HCT116 (cell line): Measurements from ENCODE around the gene CCDC40. TPM values are rescaled to one million over a fixed set of nuclear protein-coding genes. Genes with fewer than 3 reads are reported as not detected.

Experiments used
- ATAC-seq: fragments of 200-7000 bp; cut with Tn5 transposase; 2 replicates; pipeline ENCODE4 v1.9.1; 2020; ENCODE audit warnings: mild to moderate bottlenecking, moderate library complexity
- BruUV-seq: library from RNA; stranded (reverse); fragments of 400-500 nt; replicated peaks from 2 replicates; lab custom pipeline; 2021; lab: Mats Ljungman, UMichigan
- CTCF ChIA-PET: fragments of 300-600 bp; sonication (Branson Sonifier 250); formaldehyde crosslinking; loops from one replicate; lab custom pipeline; 2021; ENCODE audit warnings: antibody characterized with exemption; lab: Charles Lee
- POLR2A ChIA-PET: fragments of 300-600, 350-600 bp; sonication (Branson Sonifier 250); formaldehyde crosslinking; loops from one replicate; lab custom pipeline; 2021; ENCODE audit warnings: antibody characterized with exemption; lab: Charles Lee
- RAD21 ChIA-PET, 2 experiments: fragments of 300-600 bp; sonication (Branson Sonifier 250); formaldehyde crosslinking; loops; one replicate each; lab custom pipeline; 2023; ENCODE audit warnings: low total read pairs in 2 of 2; ENCODE audit not compliant: uncharacterized antibody in 2 of 2, unreplicated experiment in 2 of 2, low non-redundant PET in 1 of 2; lab: Charles Lee
- DNase-seq: peaks from one replicate; pipeline ENCODE4 v3.0.0-alpha.2; 2010; ENCODE audit warnings: low read depth, low spot score
- H2AFZ ChIP-seq: fragments of 200-600 bp; shearing (Covaris generic), sonication (generic); 2 replicates; pipeline ENCODE4 v1.6.1; 2017; ENCODE audit warnings: low read depth, mixed run types, mixed read lengths, antibody characterized with exemption, low read length; ENCODE audit not compliant: poor library complexity, severe bottlenecking
- H3K27ac ChIP-seq: 2 replicates; pipeline ENCODE4 v1.5.1; 2012; ENCODE audit warnings: low read depth, low read length
- H3K27me3 ChIP-seq: fragments of 200-600 bp; sonication (generic); 2 replicates; pipeline ENCODE4 v1.6.1; 2016; ENCODE audit warnings: mixed run types, low read length, mixed read lengths; ENCODE audit not compliant: insufficient read depth
- H3K36me3 ChIP-seq, 2 experiments: fragments of 200-500 bp in 1 of 2; fragments of 200-600 bp in 1 of 2; sonication (Bioruptor generic) in 1 of 2; sonication (generic) in 1 of 2; 2 replicates each; pipeline versions ENCODE4 v1.5.1 to v1.6.1; 2014 to 2016; ENCODE audit warnings: low read length in 2 of 2, inconsistent platforms in 1 of 2, mixed read lengths in 1 of 2, mixed run types in 1 of 2; ENCODE audit not compliant: insufficient read depth in 2 of 2, control insufficient read depth in 1 of 2
- H3K4me1 ChIP-seq, 2 experiments: fragments of 200-600 bp in 1 of 2; sonication (generic) in 1 of 2; 2 replicates each; pipeline versions ENCODE4 v1.5.1 to v1.6.1; 2012 to 2017; ENCODE audit warnings: low read length in 2 of 2, inconsistent platforms in 1 of 2, mild to moderate bottlenecking in 1 of 2, mixed read lengths in 1 of 2, mixed run types in 1 of 2, moderate library complexity in 1 of 2; ENCODE audit not compliant: insufficient read depth in 2 of 2, control insufficient read depth in 1 of 2
- H3K4me2 ChIP-seq: fragments of 200-600 bp; sonication (generic); 2 replicates; pipeline ENCODE4 v1.6.1; 2017; ENCODE audit warnings: mixed run types, low read length, mixed read lengths
- H3K4me3 ChIP-seq, 2 experiments: fragments of 200-600 bp in 1 of 2; sonication (generic) in 1 of 2; replicated peaks in 1 of 2; 2 replicates each; pipeline ENCODE4 v1.5.1; 2011 to 2016; ENCODE audit warnings: low read length in 2 of 2, control low read depth in 1 of 2, low read depth in 1 of 2, mild to moderate bottlenecking in 1 of 2, mixed read lengths in 1 of 2, mixed run types in 1 of 2
- H3K79me2 ChIP-seq: fragments of 200-600 bp; sonication (generic); 2 replicates; pipeline ENCODE4 v1.6.1; 2017; ENCODE audit warnings: mild to moderate bottlenecking, mixed run types, low read length, moderate library complexity, mixed read lengths; ENCODE audit not compliant: insufficient read depth
- H3K9ac ChIP-seq: fragments of 200-600 bp; sonication (generic); 2 replicates; pipeline ENCODE4 v1.6.1; 2016; ENCODE audit warnings: low read length, mixed read lengths
- H3K9me2 ChIP-seq: fragments of 200-600 bp; sonication (generic), shearing (Covaris generic); 2 replicates; pipeline ENCODE4 v1.6.1; 2017; ENCODE audit warnings: mixed run types, mild to moderate bottlenecking, moderate library complexity; ENCODE audit not compliant: insufficient read depth
- H3K9me3 ChIP-seq, 2 experiments: fragments of 200-500 bp in 1 of 2; fragments of 200-600 bp in 1 of 2; sonication (Bioruptor generic) in 1 of 2; sonication (generic) in 1 of 2; 2 replicates each; pipeline ENCODE4 v1.6.1; 2014 to 2017; ENCODE audit warnings: low read length in 2 of 2, mixed read lengths in 2 of 2, inconsistent platforms in 1 of 2, low read depth in 1 of 2, mild to moderate bottlenecking in 1 of 2, mixed run types in 1 of 2, moderate library complexity in 1 of 2; ENCODE audit not compliant: control insufficient read depth in 1 of 2, insufficient read depth in 1 of 2
- H4K20me1 ChIP-seq: fragments of 200-600 bp; sonication (generic), shearing (Covaris generic); 2 replicates; pipeline ENCODE4 v1.6.1; 2017; ENCODE audit warnings: mixed run types, mild to moderate bottlenecking, moderate library complexity; ENCODE audit not compliant: insufficient read depth
- ATF3 ChIP-seq: IDR thresholded peaks from 2 replicates; pipeline ENCODE4 v1.6.1; 2012
- CBX3 ChIP-seq: IDR thresholded peaks from 2 replicates; pipeline ENCODE4 v1.6.1; 2012; ENCODE audit warnings: low read depth
- CEBPB ChIP-seq: IDR thresholded peaks from 2 replicates; pipeline ENCODE4 v1.6.1; 2012; ENCODE audit warnings: low read depth
- CTCF ChIP-seq, 3 experiments: fragments of 200-600 bp in 1 of 3; sonication (generic) in 1 of 3; IDR thresholded peaks in 2 of 3; conservative IDR thresholded peaks in 1 of 3; 2 replicates each; pipeline ENCODE4 v1.5.1; 2012 to 2017; ENCODE audit warnings: low read depth in 2 of 3, low read length in 2 of 3, antibody characterized with exemption in 1 of 3, borderline replicate concordance in 1 of 3, control low read depth in 1 of 3, mild to moderate bottlenecking in 1 of 3, mixed read lengths in 1 of 3, mixed run types in 1 of 3, moderate library complexity in 1 of 3; ENCODE audit not compliant: insufficient read depth in 1 of 3
- EGR1 ChIP-seq: IDR thresholded peaks from 2 replicates; pipeline ENCODE4 v1.6.1; 2012; ENCODE audit warnings: low read depth
- ELF1 ChIP-seq: IDR thresholded peaks from 2 replicates; pipeline ENCODE4 v1.6.1; 2012; ENCODE audit warnings: low read depth, borderline replicate concordance
- EZH2 ChIP-seq: fragments of 200-600 bp; sonication (generic); IDR thresholded peaks from 2 replicates; pipeline ENCODE4 v1.6.1; 2017; ENCODE audit warnings: antibody characterized with exemption, mixed run types
- EZH2phosphoT487 ChIP-seq: fragments of 200-600 bp; IDR thresholded peaks from 2 replicates; pipeline ENCODE4 v1.6.1; 2018; ENCODE audit warnings: antibody characterized with exemption, borderline replicate concordance
- FOSL1 ChIP-seq: IDR thresholded peaks from 2 replicates; pipeline ENCODE4 v1.6.1; 2012; ENCODE audit warnings: low read depth
- MAX ChIP-seq: IDR thresholded peaks from 2 replicates; pipeline ENCODE4 v1.6.1; 2012
- POLR2A ChIP-seq: IDR thresholded peaks from 2 replicates; pipeline ENCODE4 v1.7.0; 2011; ENCODE audit warnings: borderline replicate concordance; ENCODE audit not compliant: insufficient read depth, insufficient read length; ENCODE audit errors: extremely low read depth
- RAD21 ChIP-seq: IDR thresholded peaks from 2 replicates; pipeline ENCODE4 v1.6.1; 2012; ENCODE audit warnings: low read depth, mild to moderate bottlenecking
- REST ChIP-seq: IDR thresholded peaks from 2 replicates; pipeline ENCODE4 v1.6.1; 2012; ENCODE audit warnings: low read depth
- SIN3A ChIP-seq: IDR thresholded peaks from 2 replicates; pipeline ENCODE4 v1.6.1; 2012; ENCODE audit warnings: low read depth
- SP1 ChIP-seq: IDR thresholded peaks from 2 replicates; pipeline ENCODE4 v1.6.1; 2012; ENCODE audit warnings: low read depth
- SRF ChIP-seq: IDR thresholded peaks from 2 replicates; pipeline ENCODE4 v1.6.1; 2012; ENCODE audit warnings: low read depth
- TCF7L2 ChIP-seq: IDR thresholded peaks from 2 replicates; pipeline ENCODE4 v1.7.0; 2011; ENCODE audit warnings: borderline replicate concordance, inconsistent platforms; ENCODE audit not compliant: insufficient read depth, insufficient read length; ENCODE audit errors: extremely low read depth
- YY1 ChIP-seq: IDR thresholded peaks from 2 replicates; pipeline ENCODE4 v1.6.1; 2011; ENCODE audit warnings: low read length, low read depth, moderate library complexity, mild to moderate bottlenecking; ENCODE audit not compliant: insufficient replicate concordance; ENCODE audit errors: extremely low read depth
- ZFX ChIP-seq: fragments of 450-650 bp; IDR thresholded peaks from 2 replicates; pipeline ENCODE4 v1.6.1; 2017
- ZNF274 ChIP-seq: fragments of 200-500 bp; sonication (Bioruptor generic); IDR thresholded peaks from 2 replicates; pipeline ENCODE4 v1.6.1; 2014; ENCODE audit warnings: mild to moderate bottlenecking, low read depth, low read length, inconsistent platforms
- intact Hi-C: fragments of 100-400 bp; cut with micrococcal nuclease; formaldehyde crosslinking; loops from 2 replicates; pipeline ENCODE4 v1.10.0; 2022
- total RNA-seq: library from RNA; stranded (reverse); gene quantifications from one replicate; pipeline ENCODE4 v1.2.1, GENCODE V29; 2021; ENCODE audit not compliant: unreplicated experiment

CCDC40 gene
- total RNA-seq, 1 experiment from 2014 or later = 10.3 TPM

GRCh38 chr17:80122026-80122575 lies 85.7 kb downstream of the CCDC40 start:
- ATAC-seq = no peak
- Histone ChIP-seq H3K9me2 (no peaks in the 10 kb centered on the region), H3K4me1 (peaks cover 0 to 13% of the 10 kb centered on the region in 2 experiments; a peak in 1 of 4 replicates), H3K4me3 (no peak overlapping the region), H3K9ac (no peak overlapping the region), H3K36me3 (no peaks in the 10 kb centered on the region; a peak in 1 of 4 replicates), H4K20me1 (no peaks in the 10 kb centered on the region), H3K79me2 (no peaks in the 10 kb centered on the region), H3K27ac (no peak overlapping the region), H3K9me3 (no peaks in the 10 kb centered on the region), H3K27me3 (no peaks in the 10 kb centered on the region), H2AFZ (no peak overlapping the region), H3K4me2 (no peak overlapping the region)
- ChIA-PET POLR2A (no interaction called here), RAD21 (interaction anchor here in 1 of 2 experiments (0.7 kb wide), 1 partner anchor 21 kb away, joined by 3 read pairs; the partner anchor contains the start of gene GAA), CTCF (interaction anchor here (0.7 to 1.2 kb wide), 2 partner anchors 21 to 382 kb away, joined by 3 to 6 read pairs; partner anchors contain the start of gene GAA)
- DNase-seq = no peak
- TF ChIP-seq RAD21 = no peak
- TF ChIP-seq FOSL1 = no peak
- TF ChIP-seq ELF1 = no peak
- TF ChIP-seq ATF3 = no peak
- no peak for TF ChIP-seq POLR2A
- TF ChIP-seq SP1 = no peak
- no peak for TF ChIP-seq MAX
- TF ChIP-seq TCF7L2 = no peak
- TF ChIP-seq SIN3A = no peak
- TF ChIP-seq REST = no peak
- no peak for TF ChIP-seq SRF
- TF ChIP-seq ZFX = no peak
- TF ChIP-seq EZH2 = no peak
- no peak for TF ChIP-seq CEBPB
- no peak for TF ChIP-seq CTCF (IDR thresholded peaks at IDR 0.05 in 2 of 3, conservative IDR thresholded peaks at IDR 0.05 in 1 of 3; ENCODE audit: borderline replicate concordance in 1 of 3, insufficient read depth in 1 of 3, low read depth in 2 of 3, low read length in 2 of 3)
- no peak for TF ChIP-seq CBX3
- no peak for TF ChIP-seq ZNF274
- no peak for TF ChIP-seq YY1
- TF ChIP-seq EGR1 = no peak
- TF ChIP-seq EZH2phosphoT487 = no peak
- intact Hi-C loops = no loop called here
- BruUV-seq = no TSS peak
